ENCODE results near the gene BTG4.

DNA sequence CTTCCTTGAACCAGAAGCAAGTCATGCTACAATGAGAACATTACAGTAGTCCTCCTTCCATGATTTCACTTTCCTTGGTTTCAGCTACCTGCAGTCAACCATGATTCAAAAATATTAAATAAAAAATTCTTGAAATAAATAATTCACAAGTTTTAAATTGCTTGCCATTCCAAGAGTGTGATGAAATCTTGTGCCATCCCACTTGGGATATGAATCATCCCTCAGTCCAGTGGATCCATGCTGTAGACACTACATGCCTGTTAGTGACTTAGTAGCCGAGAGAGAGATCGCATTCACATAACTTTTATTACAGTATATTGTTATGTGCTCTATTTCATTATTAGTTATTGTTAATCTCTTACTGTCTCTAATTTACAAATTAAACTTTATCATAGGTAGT lies 8.4 kb upstream of the BTG4 start:
- TF ChIP-seq, protein P1, sequence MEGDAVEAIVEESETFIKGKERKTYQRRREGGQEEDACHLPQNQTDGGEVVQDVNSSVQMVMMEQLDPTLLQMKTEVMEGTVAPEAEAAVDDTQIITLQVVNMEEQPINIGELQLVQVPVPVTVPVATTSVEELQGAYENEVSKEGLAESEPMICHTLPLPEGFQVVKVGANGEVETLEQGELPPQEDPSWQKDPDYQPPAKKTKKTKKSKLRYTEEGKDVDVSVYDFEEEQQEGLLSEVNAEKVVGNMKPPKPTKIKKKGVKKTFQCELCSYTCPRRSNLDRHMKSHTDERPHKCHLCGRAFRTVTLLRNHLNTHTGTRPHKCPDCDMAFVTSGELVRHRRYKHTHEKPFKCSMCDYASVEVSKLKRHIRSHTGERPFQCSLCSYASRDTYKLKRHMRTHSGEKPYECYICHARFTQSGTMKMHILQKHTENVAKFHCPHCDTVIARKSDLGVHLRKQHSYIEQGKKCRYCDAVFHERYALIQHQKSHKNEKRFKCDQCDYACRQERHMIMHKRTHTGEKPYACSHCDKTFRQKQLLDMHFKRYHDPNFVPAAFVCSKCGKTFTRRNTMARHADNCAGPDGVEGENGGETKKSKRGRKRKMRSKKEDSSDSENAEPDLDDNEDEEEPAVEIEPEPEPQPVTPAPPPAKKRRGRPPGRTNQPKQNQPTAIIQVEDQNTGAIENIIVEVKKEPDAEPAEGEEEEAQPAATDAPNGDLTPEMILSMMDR (IDR thresholded peaks at IDR 0.05): no peak
- no peak for TF ChIP-seq POLR2A (IDR thresholded peaks at IDR 0.05)

All from right lobe of liver (tissue), 4 donors.